Adrenal gland (tissue), 5 donors: ENCODE data around the gene INMT.

Experiments
- POLR2A ChIP-seq, 2 donors: fragments of 450-650 bp; IDR thresholded peaks; one replicate each; pipeline ENCODE4 v1.6.1; 2017; ENCODE audit warnings: antibody characterized with exemption in 2 of 2, mild to moderate bottlenecking in 2 of 2, moderate library complexity in 1 of 2
- TF ChIP-seq, protein P1 (sequence below), 6 experiments: fragments of 450-650 bp in 4 of 6; fragments of 200-600 bp in 2 of 6; sonication (generic) in 1 of 6; IDR thresholded peaks; 1 replicate in 5 of 6; 2 replicates in 1 of 6; pipeline versions ENCODE4 v1.5.1 to v1.8.0; 2016 to 2021; ENCODE audit warnings: antibody characterized with exemption in 6 of 6, mild to moderate bottlenecking in 2 of 6, moderate library complexity in 1 of 6
- donor health status: DM: no; HTN: no; CAD: no.

DNA sequence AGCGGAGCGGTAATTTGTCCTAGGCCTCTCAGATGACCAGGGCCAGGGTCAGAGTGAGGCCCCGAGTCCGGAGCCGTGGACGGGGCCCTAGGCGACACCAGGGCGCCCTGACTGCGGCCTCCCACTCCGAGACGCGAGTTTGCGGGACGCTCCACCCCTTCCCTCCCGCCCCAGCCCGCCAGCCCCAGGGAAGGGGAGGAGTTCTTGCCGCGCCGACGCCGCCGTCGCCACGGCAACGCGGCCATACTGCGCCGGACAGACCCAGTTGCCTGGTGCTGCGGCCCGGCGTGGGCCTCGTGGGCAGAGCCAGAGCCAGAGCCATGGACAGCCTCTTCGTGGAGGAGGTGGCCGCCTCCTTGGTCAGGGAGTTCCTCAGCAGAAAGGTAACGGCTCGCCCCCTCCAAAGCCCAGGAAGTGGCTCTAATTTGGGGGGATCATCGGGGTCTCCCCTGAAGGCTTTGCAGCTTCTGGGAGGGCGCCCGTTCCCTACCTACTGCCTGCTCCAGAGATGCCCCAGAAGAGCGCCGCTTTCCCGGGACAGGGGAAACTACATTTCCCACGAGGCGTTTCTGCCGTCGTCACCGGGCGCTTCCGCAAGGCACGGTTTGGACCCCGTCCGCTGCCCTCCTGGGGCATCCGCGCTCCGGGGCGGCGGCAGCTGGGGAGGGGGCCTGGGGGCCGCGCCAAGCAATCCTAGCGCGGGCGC is 19.4 kb downstream of the INMT start, which contains the start of gene MINDY4:
- TF ChIP-seq, protein P1, sequence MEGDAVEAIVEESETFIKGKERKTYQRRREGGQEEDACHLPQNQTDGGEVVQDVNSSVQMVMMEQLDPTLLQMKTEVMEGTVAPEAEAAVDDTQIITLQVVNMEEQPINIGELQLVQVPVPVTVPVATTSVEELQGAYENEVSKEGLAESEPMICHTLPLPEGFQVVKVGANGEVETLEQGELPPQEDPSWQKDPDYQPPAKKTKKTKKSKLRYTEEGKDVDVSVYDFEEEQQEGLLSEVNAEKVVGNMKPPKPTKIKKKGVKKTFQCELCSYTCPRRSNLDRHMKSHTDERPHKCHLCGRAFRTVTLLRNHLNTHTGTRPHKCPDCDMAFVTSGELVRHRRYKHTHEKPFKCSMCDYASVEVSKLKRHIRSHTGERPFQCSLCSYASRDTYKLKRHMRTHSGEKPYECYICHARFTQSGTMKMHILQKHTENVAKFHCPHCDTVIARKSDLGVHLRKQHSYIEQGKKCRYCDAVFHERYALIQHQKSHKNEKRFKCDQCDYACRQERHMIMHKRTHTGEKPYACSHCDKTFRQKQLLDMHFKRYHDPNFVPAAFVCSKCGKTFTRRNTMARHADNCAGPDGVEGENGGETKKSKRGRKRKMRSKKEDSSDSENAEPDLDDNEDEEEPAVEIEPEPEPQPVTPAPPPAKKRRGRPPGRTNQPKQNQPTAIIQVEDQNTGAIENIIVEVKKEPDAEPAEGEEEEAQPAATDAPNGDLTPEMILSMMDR (IDR thresholded peaks at IDR 0.05), result no peak
- peak; percentile 19 to 42 for TF ChIP-seq POLR2A (IDR thresholded peaks at IDR 0.05)
